B cell (primary cell): Measurements from ENCODE around the gene STXBP6. TPM values are rescaled to one million over a fixed set of nuclear protein-coding genes. Genes with fewer than 3 reads are reported as not detected.

Source experiments
- ATAC-seq: fragments of 200-7000 bp; cut with Tn5 transposase; one replicate; pipeline ENCODE4 v1.10.0; 2021; ENCODE audit warnings: low read depth, mild to moderate bottlenecking, moderate number of reproducible peaks, moderate library complexity
- CTCF ChIA-PET: fragments of 350-600 bp; sonication (Branson Sonifier 250); formaldehyde crosslinking; loops from one replicate; lab custom pipeline; 2021; ENCODE audit warnings: antibody characterized with exemption, inconsistent platforms; lab: Charles Lee
- POLR2A ChIA-PET: fragments of 350-600 bp; sonication (Branson Sonifier 250); formaldehyde crosslinking; loops from one replicate; lab custom pipeline; 2021; ENCODE audit warnings: antibody characterized with exemption; lab: Charles Lee
- DNase-seq: peaks from one replicate; pipeline ENCODE4 v3.0.0; 2013
- H2AFZ ChIP-seq: 2 replicates; pipeline ENCODE4 v1.6.1; 2012; ENCODE audit warnings: mild to moderate bottlenecking, low read depth, low read length; ENCODE audit not compliant: insufficient read depth, poor library complexity, severe bottlenecking
- H3K27ac ChIP-seq, 2 donors: 1 replicate in 1 of 2; 2 replicates in 1 of 2; pipeline ENCODE4 v1.5.1; 2012 to 2013; ENCODE audit warnings: low read length in 2 of 2, mild to moderate bottlenecking in 2 of 2, moderate library complexity in 1 of 2
- H3K27me3 ChIP-seq, 4 experiments: fragments of 200-600 bp in 1 of 4; sonication (generic) in 1 of 4; replicated peaks in 1 of 4; 1 replicate in 2 of 4; 2 replicates in 2 of 4; pipeline versions ENCODE4 v1.6.1 to v1.7.0; 2013 to 2016; ENCODE audit warnings: low read length in 3 of 4, mild to moderate bottlenecking in 2 of 4, mixed read lengths in 1 of 4, moderate library complexity in 1 of 4; ENCODE audit not compliant: insufficient read depth in 4 of 4, control insufficient read depth in 3 of 4; ENCODE audit errors: control extremely low read depth in 1 of 4
- H3K36me3 ChIP-seq, 2 experiments: replicated peaks in 1 of 2; 1 replicate in 1 of 2; 2 replicates in 1 of 2; pipeline versions ENCODE4 v1.6.1 to v1.7.1; 2013; ENCODE audit warnings: low read length in 1 of 2; ENCODE audit not compliant: insufficient read depth in 2 of 2, control insufficient read depth in 1 of 2; ENCODE audit errors: control extremely low read depth in 1 of 2, extremely low read depth in 1 of 2
- H3K4me1 ChIP-seq, 2 donors: fragments of 200-600 bp in 1 of 2; sonication (generic) in 1 of 2; 1 replicate in 1 of 2; 2 replicates in 1 of 2; pipeline versions ENCODE4 v1.5.1 to v1.6.1; 2013 to 2017; ENCODE audit warnings: low read length in 2 of 2; ENCODE audit not compliant: control insufficient read depth in 2 of 2, insufficient read depth in 2 of 2
- H3K4me2 ChIP-seq: replicated peaks from 2 replicates; pipeline ENCODE3; 2012; ENCODE audit warnings: mild to moderate bottlenecking, low read depth, low read length; ENCODE audit not compliant: poor library complexity, severe bottlenecking
- H3K4me3 ChIP-seq, 5 experiments: fragments of 200-600 bp in 1 of 5; sonication (generic) in 1 of 5; 1 replicate in 3 of 5; 2 replicates in 2 of 5; pipeline versions ENCODE4 v1.5.1 to v1.7.0; 2011 to 2016; ENCODE audit warnings: low read length in 4 of 5, mild to moderate bottlenecking in 4 of 5, low read depth in 2 of 5, control low read depth in 1 of 5, moderate library complexity in 1 of 5; ENCODE audit not compliant: insufficient read depth in 1 of 5; ENCODE audit errors: control extremely low read depth in 1 of 5, extremely low read depth in 1 of 5
- H3K79me2 ChIP-seq: fragments of 200-600 bp; sonication (generic); one replicate; pipeline ENCODE4 v1.6.0; 2016; ENCODE audit warnings: low read length; ENCODE audit not compliant: control insufficient read depth, insufficient read depth
- H3K9ac ChIP-seq: fragments of 200-600 bp; sonication (generic); 2 replicates; pipeline ENCODE4 v1.6.1; 2017; ENCODE audit warnings: mild to moderate bottlenecking, low read length, moderate library complexity
- H3K9me3 ChIP-seq, 3 donors: one replicate each; pipeline versions ENCODE4 v1.6.1 to v1.7.1; 2013; ENCODE audit warnings: low read length in 2 of 3; ENCODE audit not compliant: control insufficient read depth in 2 of 3, insufficient read depth in 1 of 3; ENCODE audit errors: control extremely low read depth in 1 of 3
- H4K20me1 ChIP-seq: 2 replicates; pipeline ENCODE4 v1.6.0; 2012; ENCODE audit warnings: mild to moderate bottlenecking, low read length; ENCODE audit not compliant: insufficient read depth, control insufficient read depth, poor library complexity, severe bottlenecking
- H3K27ac Mint-ChIP-seq: one replicate; pipeline ENCODE4 v1.8.0; 2021; ENCODE audit warnings: mixed read lengths
- H3K27me3 Mint-ChIP-seq: one replicate; pipeline ENCODE4 v1.8.0; 2021; ENCODE audit warnings: mixed read lengths
- H3K4me1 Mint-ChIP-seq: one replicate; pipeline ENCODE4 v1.8.0; 2021; ENCODE audit warnings: mixed read lengths
- H3K4me3 Mint-ChIP-seq: one replicate; pipeline ENCODE4 v1.8.0; 2021; ENCODE audit warnings: mixed read lengths
- H3K9me3 Mint-ChIP-seq: one replicate; pipeline ENCODE4 v1.8.0; 2022; ENCODE audit warnings: mixed read lengths; ENCODE audit not compliant: insufficient read depth
- CTCF ChIP-seq: fragments of 200-600 bp; IDR thresholded peaks from one replicate; pipeline ENCODE4 v1.8.0; 2022; ENCODE audit warnings: antibody characterized with exemption, mild to moderate bottlenecking
- EZH2 ChIP-seq: IDR thresholded peaks from 2 replicates; pipeline ENCODE4 v1.6.1; 2012; ENCODE audit warnings: borderline replicate concordance, low read depth, mild to moderate bottlenecking, moderate library complexity, low read length; ENCODE audit not compliant: insufficient read depth, poor library complexity, severe bottlenecking
- WGBS: methylation state at CpG from one replicate; pipeline ENCODE4 v1.1.5; 2013; ENCODE audit warnings: missing lambda C conversion rate; ENCODE audit not compliant: insufficient coverage; 5-methylcytosine and 5-hydroxymethylcytosine counted together
- intact Hi-C: fragments of 100-400 bp; cut with micrococcal nuclease; formaldehyde crosslinking; loops from one replicate; pipeline ENCODE4 v1.10.0; 2022
- polyA plus RNA-seq: library from polyadenylated mRNA; depleted of rRNA; stranded (reverse); fragments of >200 nt; gene quantifications from 2 replicates; pipeline ENCODE4 v1.2.3, GENCODE V29; 2012
- total RNA-seq, 2 donors: library from RNA; stranded (reverse); fragments of 120-200 nt in 1 of 2; gene quantifications; 1 replicate in 1 of 2; 2 replicates in 1 of 2; pipeline versions ENCODE4 v1.2.3 to v1.2.4, GENCODE V29; 2013 to 2022

STXBP6 gene
- total and polyA plus RNA-seq, 2 donors (not counting 1 experiment from before 2014, with no cell fraction given), result 0.01 TPM; not detected in 1

- no peaks in the 10 kb centered on the region for H3K27me3 ChIP-seq
- ATAC-seq (no peak), DNase-seq (no peak)
- no peak overlapping the region for H3K4me3 Mint-ChIP-seq
- H3K79me2 ChIP-seq, result no peaks in the 10 kb centered on the region
- WGBS, result 100% methylated on average over 1 of the region's 6 CpGs
- H3K9me3 Mint-ChIP-seq, result no peaks in the 10 kb centered on the region
- no peaks in the 10 kb centered on the region for H3K36me3 ChIP-seq
- H3K9ac ChIP-seq, result no peak overlapping the region
- no peak overlapping the region for H3K4me2 ChIP-seq
- no peaks in the 10 kb centered on the region for H4K20me1 ChIP-seq
- intact Hi-C loops, result no loop called here
- H3K27ac ChIP-seq, result no peak overlapping the region
- no peak overlapping the region for H3K4me3 ChIP-seq
- TF ChIP-seq EZH2 (no peak), CTCF (no peak)
- no peaks in the 10 kb centered on the region for H3K4me1 Mint-ChIP-seq
- H2AFZ ChIP-seq, result no peak overlapping the region
- no peaks in the 10 kb centered on the region for H3K9me3 ChIP-seq
- no peak overlapping the region for H3K27ac Mint-ChIP-seq
- POLR2A ChIA-PET, result no interaction called here
- peaks cover 4% of the 10 kb centered on the region for H3K27me3 Mint-ChIP-seq
- CTCF ChIA-PET, result interaction anchor here (0.6 kb wide), 1 partner anchor 10 kb away, joined by 3 read pairs; no protein-coding TSS in a partner anchor
- H3K4me1 ChIP-seq, result no peaks in the 10 kb centered on the region
These were observed 215.0 kb downstream of the STXBP6 start for GRCh38 chr14:24834956-24835355.

GRCh38 chr14:24833385-24833784, 216.6 kb downstream of the STXBP6 start:
- peaks cover 4% of the 10 kb centered on the region for H3K27me3 Mint-ChIP-seq
- CTCF ChIA-PET, result no interaction called here
- Histone ChIP-seq H3K79me2 (no peaks in the 10 kb centered on the region), H4K20me1 (no peaks in the 10 kb centered on the region), H3K36me3 (no peaks in the 10 kb centered on the region), H2AFZ (no peak overlapping the region), H3K9ac (no peak overlapping the region), H3K27me3 (no peaks in the 10 kb centered on the region), H3K4me2 (no peak overlapping the region), H3K9me3 (no peaks in the 10 kb centered on the region), H3K27ac (no peak overlapping the region), H3K4me3 (no peak overlapping the region), H3K4me1 (no peaks in the 10 kb centered on the region)
- H3K4me1 Mint-ChIP-seq, result no peaks in the 10 kb centered on the region
- H3K9me3 Mint-ChIP-seq, result no peaks in the 10 kb centered on the region
- no peak overlapping the region for H3K27ac Mint-ChIP-seq
- TF ChIP-seq CTCF, result no peak
- no peak for TF ChIP-seq EZH2
- ATAC-seq (no peak), DNase-seq (no peak)
- H3K4me3 Mint-ChIP-seq, result no peak overlapping the region
- POLR2A ChIA-PET, result no interaction called here
- WGBS, result no CpG with 5 or more reads among the region's 1 CpG
- intact Hi-C loops, result no loop called here
